ENCODE data around the gene ATP1B1.

The ATP1B1 gene

DNA sequence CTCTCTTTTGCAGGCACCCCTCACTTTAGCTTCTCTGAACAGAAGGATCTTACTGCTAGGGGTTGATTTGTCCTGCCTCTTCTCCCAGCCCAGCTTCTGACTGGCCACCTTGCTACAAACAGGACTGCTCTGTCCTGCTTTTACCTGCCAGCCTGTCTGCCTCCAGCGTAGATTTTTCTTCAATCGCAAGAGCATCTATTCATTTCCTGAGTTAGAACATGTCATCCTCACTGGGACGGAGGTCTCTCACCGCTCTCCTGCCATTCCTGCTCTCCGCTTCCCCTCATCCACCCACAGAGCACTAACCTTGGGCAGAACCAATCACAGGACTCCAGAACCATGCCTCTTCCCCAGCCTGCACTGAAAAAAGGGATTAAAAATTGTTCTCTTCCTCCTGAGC is 3.5 kb upstream of the ATP1B1 start:
- TF ChIP-seq, protein P1, sequence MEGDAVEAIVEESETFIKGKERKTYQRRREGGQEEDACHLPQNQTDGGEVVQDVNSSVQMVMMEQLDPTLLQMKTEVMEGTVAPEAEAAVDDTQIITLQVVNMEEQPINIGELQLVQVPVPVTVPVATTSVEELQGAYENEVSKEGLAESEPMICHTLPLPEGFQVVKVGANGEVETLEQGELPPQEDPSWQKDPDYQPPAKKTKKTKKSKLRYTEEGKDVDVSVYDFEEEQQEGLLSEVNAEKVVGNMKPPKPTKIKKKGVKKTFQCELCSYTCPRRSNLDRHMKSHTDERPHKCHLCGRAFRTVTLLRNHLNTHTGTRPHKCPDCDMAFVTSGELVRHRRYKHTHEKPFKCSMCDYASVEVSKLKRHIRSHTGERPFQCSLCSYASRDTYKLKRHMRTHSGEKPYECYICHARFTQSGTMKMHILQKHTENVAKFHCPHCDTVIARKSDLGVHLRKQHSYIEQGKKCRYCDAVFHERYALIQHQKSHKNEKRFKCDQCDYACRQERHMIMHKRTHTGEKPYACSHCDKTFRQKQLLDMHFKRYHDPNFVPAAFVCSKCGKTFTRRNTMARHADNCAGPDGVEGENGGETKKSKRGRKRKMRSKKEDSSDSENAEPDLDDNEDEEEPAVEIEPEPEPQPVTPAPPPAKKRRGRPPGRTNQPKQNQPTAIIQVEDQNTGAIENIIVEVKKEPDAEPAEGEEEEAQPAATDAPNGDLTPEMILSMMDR (IDR thresholded peaks at IDR 0.05; ENCODE audit: low read depth, low read length, missing control alignments), result no peak
- no peak for DNase-seq (ENCODE audit: low read depth)
- no peak overlapping the region for H3K4me3 ChIP-seq (ENCODE audit: low read depth, low read length)

DNA sequence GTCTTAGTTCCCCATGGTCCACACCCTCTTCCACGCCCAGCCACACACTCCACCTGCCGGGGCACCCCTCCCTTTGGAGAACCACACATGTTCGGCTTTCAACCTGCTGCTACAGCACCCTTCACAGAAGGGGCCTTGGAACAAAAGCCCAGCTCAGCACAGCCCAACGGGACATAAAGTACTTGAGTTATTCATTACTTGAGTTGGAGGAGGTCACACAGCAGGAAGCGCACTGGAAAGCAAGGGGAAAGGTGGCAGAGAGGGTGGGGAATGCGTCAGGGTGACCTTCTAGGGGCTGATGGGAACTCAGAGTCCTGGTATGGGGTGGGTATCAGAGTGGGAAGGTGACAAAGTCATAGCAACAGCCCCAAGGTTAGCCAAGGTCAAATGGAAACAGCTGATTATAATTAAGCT is 3.0 kb upstream of the ATP1B1 start:
- H3K4me3 ChIP-seq (ENCODE audit: low read depth, low read length), result no peak overlapping the region
- DNase-seq (ENCODE audit: low read depth), result no peak
- TF ChIP-seq, protein P1 (IDR thresholded peaks at IDR 0.05; ENCODE audit: low read depth, low read length, missing control alignments), result no peak

DNA sequence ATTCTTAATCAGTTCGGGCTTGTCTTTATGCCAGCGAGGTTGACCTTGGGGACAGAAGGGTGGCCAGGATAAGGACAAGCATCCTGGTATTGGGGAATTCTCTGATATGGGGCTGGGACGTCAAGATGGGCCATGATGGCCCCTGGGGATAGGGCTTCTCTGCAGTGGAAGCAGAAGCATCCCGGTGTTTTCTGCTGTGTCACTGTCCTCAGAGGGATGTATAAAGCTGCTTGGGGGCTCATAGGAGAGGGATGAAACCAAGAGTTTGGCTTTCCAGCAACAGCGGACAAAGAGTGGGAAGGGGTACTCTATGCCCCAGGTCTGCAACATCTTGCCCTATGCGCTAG is 1.4 kb upstream of the ATP1B1 start:
- no peak for DNase-seq (ENCODE audit: low read depth)
- H3K4me3 ChIP-seq (ENCODE audit: low read depth, low read length), result no peak overlapping the region
- TF ChIP-seq, protein P1 (IDR thresholded peaks at IDR 0.05; ENCODE audit: low read depth, low read length, missing control alignments), result no peak

DNA sequence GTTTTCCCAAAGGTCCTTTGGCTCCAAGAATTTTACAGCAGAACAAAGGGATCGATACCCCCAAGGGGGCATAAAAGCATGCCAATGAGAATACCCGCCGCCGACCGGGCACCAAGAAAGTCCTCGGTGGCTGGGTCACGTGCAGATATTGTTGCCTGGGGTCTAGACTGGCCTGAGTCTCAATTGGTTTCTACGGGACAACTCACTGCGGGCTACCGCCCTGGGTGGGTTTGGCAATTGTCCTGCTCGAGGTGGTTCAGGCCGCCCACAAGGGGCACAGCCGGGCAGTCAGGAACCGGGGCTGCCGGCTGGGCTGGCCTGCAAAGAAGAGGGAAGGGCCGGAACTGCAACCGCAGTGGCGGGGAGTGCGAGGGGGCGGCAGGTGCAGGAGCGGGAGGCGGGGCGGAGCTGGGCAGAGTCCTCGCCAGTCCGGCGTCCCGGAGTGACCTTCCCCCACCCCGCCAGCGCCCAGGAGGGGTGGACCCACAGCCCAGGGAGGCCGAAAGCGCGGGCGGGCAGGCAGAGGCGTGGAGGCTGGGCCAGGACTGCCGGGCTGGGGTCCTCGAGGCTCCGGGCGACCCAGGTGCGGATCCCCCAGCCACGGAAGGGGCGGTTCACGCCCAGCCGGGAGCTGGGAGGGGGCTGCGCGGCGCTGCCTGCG is 926 bp upstream of the ATP1B1 start:
- no peak for DNase-seq (ENCODE audit: low read depth)
- H3K4me3 ChIP-seq (ENCODE audit: low read depth, low read length), result peak overlapping the region; percentile 63
- TF ChIP-seq, protein P1 (IDR thresholded peaks at IDR 0.05; ENCODE audit: low read depth, low read length, missing control alignments), result no peak

DNA sequence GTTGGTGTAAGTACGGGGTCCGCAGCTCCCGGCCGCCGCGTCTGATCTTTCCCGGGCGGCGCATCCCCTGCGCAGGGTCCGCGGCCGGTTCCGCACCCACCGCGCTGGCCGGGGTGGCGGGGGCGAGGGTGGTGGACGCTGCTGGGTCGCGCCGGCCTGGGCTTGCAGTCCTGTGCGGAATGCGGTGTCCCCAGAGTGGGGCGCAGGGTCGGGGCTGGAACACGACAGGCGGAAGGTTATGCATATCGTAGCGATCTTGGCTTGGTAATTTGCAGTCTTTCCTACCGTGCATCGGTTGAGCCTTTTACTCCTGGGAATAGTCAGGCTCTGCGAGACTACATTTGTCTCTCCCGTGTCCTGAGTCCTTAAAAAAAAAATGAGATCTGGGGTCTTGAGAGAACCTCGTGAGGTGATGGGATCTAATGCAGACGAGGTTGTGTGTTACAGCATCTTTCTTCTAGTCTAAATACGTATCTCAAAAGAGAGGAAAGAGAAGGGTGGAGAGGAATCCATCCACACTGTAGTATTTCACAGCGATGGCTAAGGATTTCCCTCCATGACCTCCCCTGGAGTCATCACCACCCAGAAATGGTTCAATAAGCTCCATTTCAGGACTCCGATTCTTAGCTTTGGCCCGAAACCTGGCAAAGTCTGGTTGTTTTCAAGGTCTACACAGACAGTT is 572 bp downstream of the ATP1B1 start:
- peak overlapping the region; percentile 63 for H3K4me3 ChIP-seq (ENCODE audit: low read depth, low read length)
- TF ChIP-seq, protein P1 (IDR thresholded peaks at IDR 0.05; ENCODE audit: low read depth, low read length, missing control alignments), result no peak
- DNase-seq (ENCODE audit: low read depth), result no peak

DNA sequence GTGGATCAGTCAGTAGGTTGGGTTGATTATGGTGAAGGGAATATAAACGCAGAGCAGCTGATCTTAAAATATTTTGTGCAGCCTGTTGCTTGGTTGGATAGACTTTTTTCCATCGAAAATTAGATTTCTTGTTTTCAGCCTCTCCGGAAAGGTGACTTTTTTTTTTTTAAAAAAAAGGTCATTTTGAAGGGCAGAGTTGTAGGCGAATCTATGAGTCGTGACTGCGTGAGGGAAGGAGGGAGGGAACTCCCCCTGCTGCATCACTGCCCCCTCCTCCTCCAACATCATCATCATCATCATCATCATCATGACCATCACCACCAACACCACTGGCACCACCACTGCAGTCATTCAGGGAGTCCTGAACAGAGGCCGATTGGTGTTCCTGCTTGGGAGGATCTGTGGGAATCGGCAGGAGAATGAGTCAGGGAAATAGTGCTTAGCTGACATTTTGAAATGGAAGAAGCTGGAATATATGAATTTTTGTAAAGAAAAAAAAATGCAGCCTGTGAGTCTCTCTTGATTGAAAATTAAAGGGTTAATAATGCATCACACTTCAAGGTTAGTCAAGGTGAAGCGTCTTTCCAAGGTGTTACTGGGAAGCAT is 1.2 kb downstream of the ATP1B1 start:
- DNase-seq (ENCODE audit: low read depth), result no peak
- peak overlapping the region; percentile 63 for H3K4me3 ChIP-seq (ENCODE audit: low read depth, low read length)
- TF ChIP-seq, protein P1 (IDR thresholded peaks at IDR 0.05; ENCODE audit: low read depth, low read length, missing control alignments), result no peak

Measured in GM12864 (cell line).